HUES6 (cell line): ENCODE results near the gene ERC2.

Experiments
- H3K27ac ChIP-seq: 2 replicates; pipeline ENCODE4 v1.7.0; 2013; ENCODE audit warnings: low read depth, mild to moderate bottlenecking, low read length, inconsistent platforms
- H3K27me3 ChIP-seq: 2 replicates; pipeline ENCODE4 v1.6.1; 2013; ENCODE audit warnings: low read length; ENCODE audit not compliant: control insufficient read depth, insufficient read depth
- H3K36me3 ChIP-seq: 2 replicates; pipeline ENCODE4 v1.6.1; 2013; ENCODE audit warnings: low read length; ENCODE audit not compliant: control insufficient read depth, insufficient read depth
- H3K4me1 ChIP-seq: 2 replicates; pipeline ENCODE4 v1.6.1; 2013; ENCODE audit warnings: low read length; ENCODE audit not compliant: control insufficient read depth, insufficient read depth
- H3K4me3 ChIP-seq: 2 replicates; pipeline ENCODE4 v1.5.1; 2013; ENCODE audit warnings: low read depth, low read length
- H3K9ac ChIP-seq: one replicate; pipeline ENCODE4 v1.6.1; 2013; ENCODE audit warnings: mild to moderate bottlenecking, low read length
- H3K9me3 ChIP-seq: 2 replicates; pipeline ENCODE4 v1.6.1; 2013; ENCODE audit warnings: low read depth, low read length; ENCODE audit not compliant: control insufficient read depth, insufficient read depth

The ERC2 gene

DNA sequence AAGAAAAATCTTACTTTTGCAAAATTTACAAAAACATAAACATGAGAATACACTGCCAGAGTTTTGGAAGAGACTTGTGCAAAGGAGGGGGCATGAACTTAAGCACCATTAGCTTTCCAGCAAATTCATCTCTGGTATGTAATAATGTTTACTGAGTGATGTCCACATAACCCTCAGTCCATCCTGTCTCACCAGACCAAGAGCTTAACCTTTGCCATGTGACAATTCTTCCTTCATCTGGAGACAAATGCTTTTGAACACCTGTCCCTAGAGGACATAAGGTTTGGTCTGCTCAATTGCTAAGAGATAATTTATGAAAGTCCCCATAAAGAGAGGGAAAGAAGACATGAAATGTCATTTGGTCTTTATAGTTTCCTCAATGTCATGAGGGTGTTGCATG, 412.3 kb downstream of the ERC2 start:
- H3K4me3 ChIP-seq = no peak overlapping the region
- H3K27me3 ChIP-seq = no peaks in the 10 kb centered on the region
- no peaks in the 10 kb centered on the region for H3K36me3 ChIP-seq
- peaks cover 44% of the 10 kb centered on the region for H3K4me1 ChIP-seq
- no peak overlapping the region for H3K9ac ChIP-seq
- H3K27ac ChIP-seq = no peak overlapping the region
- no peaks in the 10 kb centered on the region for H3K9me3 ChIP-seq

DNA sequence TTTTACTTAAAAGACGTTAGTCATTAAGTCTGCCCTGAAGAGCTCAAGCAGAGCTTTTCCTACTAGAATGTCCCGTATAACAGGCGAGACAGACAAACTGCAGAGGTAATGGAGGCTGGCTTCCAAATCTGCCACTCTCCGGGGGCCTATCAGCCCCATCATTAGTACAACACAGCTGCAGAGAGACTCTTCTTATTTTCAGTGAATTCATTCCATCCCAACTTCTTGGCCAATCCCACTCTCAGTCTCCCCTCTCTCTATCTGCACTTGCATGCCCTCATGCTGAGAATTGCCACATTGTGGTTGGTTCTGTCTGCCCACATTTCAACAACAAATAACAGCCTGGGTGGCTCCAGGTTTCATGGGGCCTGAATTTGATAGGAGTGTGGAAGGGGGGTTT, 412.7 kb downstream of the ERC2 start:
- Histone ChIP-seq H3K4me1 (peaks cover 44% of the 10 kb centered on the region), H3K27ac (no peak overlapping the region), H3K27me3 (no peaks in the 10 kb centered on the region), H3K36me3 (no peaks in the 10 kb centered on the region), H3K9me3 (no peaks in the 10 kb centered on the region), H3K9ac (no peak overlapping the region), H3K4me3 (no peak overlapping the region)

DNA sequence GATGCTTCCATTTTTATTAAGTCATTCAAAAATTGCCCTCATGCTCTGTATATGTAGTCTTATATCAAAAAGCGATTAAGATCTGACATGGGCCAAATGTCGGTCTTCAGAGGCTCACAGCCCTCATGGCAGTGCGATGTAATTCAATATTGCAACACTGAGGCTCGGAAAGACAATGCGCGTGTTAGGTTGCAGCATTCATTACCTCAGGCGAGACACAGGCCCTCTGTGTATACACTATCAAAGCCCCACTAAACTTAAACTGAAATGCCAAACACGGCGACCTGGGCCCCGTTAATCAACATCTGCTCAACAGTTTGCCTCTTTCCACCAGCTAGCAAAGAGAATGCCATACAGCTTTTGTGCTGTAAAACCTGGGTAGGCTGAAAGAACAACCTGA, 413.4 kb downstream of the ERC2 start:
- peaks cover 44% of the 10 kb centered on the region for H3K4me1 ChIP-seq
- no peak overlapping the region for H3K9ac ChIP-seq
- H3K9me3 ChIP-seq = no peaks in the 10 kb centered on the region
- H3K36me3 ChIP-seq = no peaks in the 10 kb centered on the region
- no peak overlapping the region for H3K4me3 ChIP-seq
- H3K27ac ChIP-seq = no peak overlapping the region
- H3K27me3 ChIP-seq = no peaks in the 10 kb centered on the region

DNA sequence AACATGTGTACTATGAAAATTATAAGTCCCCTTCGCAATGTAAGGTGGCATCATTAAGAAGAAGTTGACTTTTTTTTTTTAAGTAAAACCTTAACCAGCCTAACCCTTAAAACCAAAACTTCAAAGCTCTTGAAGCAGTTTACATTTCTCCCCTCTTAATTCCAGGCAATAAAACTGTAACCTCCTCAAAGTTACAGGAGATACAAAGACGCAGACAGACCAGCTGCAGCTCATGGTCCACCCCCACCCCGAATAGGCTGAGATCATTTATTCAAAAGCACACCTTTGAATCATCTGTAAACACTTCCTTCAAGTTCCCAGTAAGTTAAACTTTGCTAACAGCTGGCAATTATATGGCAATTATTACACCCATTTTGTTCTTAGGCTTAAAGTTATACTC, 414.5 kb downstream of the ERC2 start:
- Histone ChIP-seq H3K27me3 (no peaks in the 10 kb centered on the region), H3K9ac (no peak overlapping the region), H3K4me3 (no peak overlapping the region), H3K9me3 (no peaks in the 10 kb centered on the region), H3K36me3 (no peaks in the 10 kb centered on the region), H3K27ac (no peak overlapping the region), H3K4me1 (peaks cover 50% of the 10 kb centered on the region)

DNA sequence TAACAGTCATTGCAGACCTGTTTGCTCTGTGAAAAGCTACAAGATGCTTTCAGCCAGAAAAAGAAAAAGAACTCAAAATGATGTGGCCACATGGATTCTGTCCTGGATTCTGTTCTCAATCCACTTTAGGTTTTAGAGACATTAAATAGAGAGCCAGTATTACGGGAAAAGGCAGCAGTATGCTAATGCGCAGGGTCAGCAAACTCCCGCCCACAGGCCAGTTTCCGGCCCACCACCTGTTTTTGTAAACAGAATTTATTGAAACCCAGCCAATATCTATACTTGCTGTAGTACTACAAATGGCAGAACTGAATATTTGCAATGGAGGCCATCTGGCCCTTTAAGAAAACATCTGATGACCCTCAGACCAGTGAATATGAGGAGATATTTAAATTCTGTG, 416.1 kb downstream of the ERC2 start:
- Histone ChIP-seq H3K9me3 (no peaks in the 10 kb centered on the region), H3K4me3 (no peak overlapping the region), H3K27ac (no peak overlapping the region), H3K4me1 (peaks cover 52% of the 10 kb centered on the region), H3K9ac (no peak overlapping the region), H3K36me3 (no peaks in the 10 kb centered on the region), H3K27me3 (no peaks in the 10 kb centered on the region)

DNA sequence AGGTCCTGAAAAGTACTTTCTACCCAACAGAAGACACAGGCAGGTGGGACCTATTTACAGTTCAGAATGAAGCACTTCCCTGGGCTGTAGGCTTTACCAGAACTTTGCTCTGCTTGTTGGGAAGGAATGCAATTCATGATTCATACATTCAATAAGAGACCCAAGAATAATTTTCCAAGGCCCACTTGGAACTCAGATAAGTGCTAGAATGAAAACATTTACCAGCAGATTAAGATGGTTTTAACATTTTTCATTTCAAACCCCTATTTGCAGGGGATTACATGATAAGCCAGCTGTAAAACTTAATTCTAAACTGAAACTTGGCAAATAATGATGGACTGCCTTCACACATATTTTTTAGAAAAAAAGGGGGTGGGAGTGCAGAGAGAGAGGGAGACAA, 417.2 kb downstream of the ERC2 start:
- Histone ChIP-seq H3K27ac (no peak overlapping the region), H3K27me3 (no peaks in the 10 kb centered on the region), H3K9me3 (no peaks in the 10 kb centered on the region), H3K4me3 (no peak overlapping the region), H3K4me1 (peaks cover 49% of the 10 kb centered on the region), H3K36me3 (no peaks in the 10 kb centered on the region), H3K9ac (no peak overlapping the region)

DNA sequence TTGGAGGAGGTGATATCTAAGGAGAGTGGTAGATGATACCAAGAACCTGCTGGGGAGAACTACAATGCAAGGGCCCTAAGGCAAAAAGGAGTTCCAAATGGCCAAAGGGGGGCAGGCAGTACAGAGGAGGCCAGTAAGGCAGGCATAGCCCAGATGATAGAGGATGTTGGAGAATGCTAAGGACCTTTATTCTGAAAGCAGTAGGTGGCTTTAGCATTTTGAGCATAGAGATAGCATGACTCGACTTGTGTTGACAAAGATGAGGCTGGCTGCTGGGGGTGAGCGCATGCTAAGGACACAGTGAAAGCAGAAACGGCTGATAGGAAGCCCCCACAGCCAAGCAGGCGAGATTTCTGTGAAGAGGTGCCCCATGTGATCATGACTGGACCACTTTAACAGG, 419.3 kb downstream of the ERC2 start:
- no peak overlapping the region for H3K27ac ChIP-seq
- no peaks in the 10 kb centered on the region for H3K27me3 ChIP-seq
- no peak overlapping the region for H3K4me3 ChIP-seq
- no peaks in the 10 kb centered on the region for H3K36me3 ChIP-seq
- no peak overlapping the region for H3K9ac ChIP-seq
- peaks cover 29% of the 10 kb centered on the region for H3K4me1 ChIP-seq
- no peaks in the 10 kb centered on the region for H3K9me3 ChIP-seq

DNA sequence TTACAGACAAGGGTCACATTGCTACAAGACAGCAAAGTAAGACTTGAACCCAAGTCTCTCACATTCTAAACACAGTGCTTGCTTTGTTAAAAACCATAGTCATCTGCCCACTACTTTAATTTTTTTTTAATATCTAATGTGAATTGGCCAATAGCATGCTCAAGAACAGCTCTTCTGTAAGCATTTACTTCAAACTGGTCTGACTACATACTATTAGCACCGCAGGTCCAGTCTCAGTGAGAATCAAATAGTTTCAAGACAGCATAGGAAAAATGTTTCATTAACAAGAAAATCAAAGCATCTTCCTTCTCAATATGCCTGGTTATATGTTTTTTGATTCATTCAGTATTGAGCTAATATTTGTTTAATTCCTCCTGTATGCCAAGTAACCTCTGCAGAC, 419.9 kb downstream of the ERC2 start:
- no peak overlapping the region for H3K9ac ChIP-seq
- H3K9me3 ChIP-seq = no peaks in the 10 kb centered on the region
- no peak overlapping the region for H3K27ac ChIP-seq
- H3K4me1 ChIP-seq = peaks cover 29% of the 10 kb centered on the region
- no peaks in the 10 kb centered on the region for H3K36me3 ChIP-seq
- H3K27me3 ChIP-seq = no peaks in the 10 kb centered on the region
- H3K4me3 ChIP-seq = no peak overlapping the region

DNA sequence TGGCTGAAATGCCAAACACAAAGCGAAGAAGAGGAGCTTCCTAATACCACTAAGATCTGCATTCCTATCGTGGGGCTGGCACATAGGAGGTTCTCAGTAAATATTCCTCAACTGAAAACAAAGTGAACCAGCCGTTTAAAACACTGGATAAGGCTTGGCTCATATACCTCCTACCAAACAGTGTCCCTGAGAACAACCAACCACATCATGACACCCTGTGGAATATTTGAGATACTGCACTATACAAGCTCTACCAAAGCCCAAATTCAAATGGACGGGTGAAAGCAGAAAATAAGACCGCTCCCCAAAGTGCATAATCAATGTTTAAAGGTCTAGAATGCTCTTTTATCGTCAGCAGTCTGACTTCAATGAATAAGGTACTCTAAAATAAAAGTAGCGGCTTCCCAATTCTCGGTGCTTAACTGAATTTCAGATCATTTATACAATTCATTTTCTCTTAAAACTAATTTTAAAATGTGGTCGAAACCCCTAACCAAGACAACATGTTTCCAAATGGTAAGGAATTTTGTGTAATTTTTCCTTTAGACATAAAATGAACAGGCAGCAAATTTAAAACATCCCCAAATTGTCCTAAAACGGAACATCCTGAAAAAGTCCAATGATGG, 425.8 kb downstream of the ERC2 start:
- Histone ChIP-seq H3K36me3 (no peaks in the 10 kb centered on the region), H3K4me1 (peaks cover 12% of the 10 kb centered on the region; the same call in 1 of the 2 replicates), H3K27ac (no peak overlapping the region), H3K9ac (no peak overlapping the region), H3K27me3 (no peaks in the 10 kb centered on the region), H3K9me3 (peaks cover 8% of the 10 kb centered on the region; the same call in 1 of the 2 replicates), H3K4me3 (no peak overlapping the region)

DNA sequence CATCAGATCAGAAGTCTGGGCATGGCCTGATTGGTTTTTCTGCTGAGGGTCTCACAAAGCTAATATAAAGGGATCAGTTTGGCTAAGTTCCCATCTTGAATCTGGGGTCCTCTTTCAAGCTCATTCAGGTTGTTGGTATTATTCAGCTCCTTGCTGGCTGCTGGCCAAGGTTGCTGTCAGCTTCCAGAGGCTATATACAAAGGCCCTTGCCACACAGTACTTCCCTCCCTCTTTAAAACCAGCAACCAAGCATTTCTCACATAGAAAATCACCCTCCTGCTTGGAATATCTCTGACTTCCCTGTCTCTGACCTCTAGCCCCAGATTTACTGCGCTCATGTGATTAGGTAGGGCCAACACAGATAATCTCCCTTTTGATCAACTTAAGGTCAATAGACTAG, 442.9 kb downstream of the ERC2 start:
- no peaks in the 10 kb centered on the region for H3K36me3 ChIP-seq
- H3K27me3 ChIP-seq = no peaks in the 10 kb centered on the region
- H3K9ac ChIP-seq = no peak overlapping the region
- H3K9me3 ChIP-seq = no peaks in the 10 kb centered on the region
- no peaks in the 10 kb centered on the region for H3K4me1 ChIP-seq
- no peak overlapping the region for H3K27ac ChIP-seq
- H3K4me3 ChIP-seq = no peak overlapping the region

DNA sequence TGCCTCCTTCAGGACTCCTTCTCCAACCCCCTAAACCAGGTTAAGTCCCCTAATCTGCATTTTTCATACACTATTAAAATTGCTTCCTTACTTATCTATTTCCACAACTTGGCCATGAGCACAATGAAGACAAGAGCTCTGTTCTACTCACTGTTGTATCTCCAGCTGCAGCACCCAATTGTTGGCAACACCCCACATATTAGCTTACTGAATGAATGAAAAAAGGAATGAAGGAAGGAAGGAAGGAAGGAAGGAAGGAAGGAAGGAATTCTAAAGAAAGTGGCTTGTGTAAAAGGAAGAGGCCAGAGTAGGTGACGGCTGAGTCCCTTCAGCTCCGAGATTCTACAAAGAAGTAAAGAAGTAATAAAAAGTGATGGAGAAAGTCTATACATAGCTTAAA, 444.7 kb downstream of the ERC2 start:
- Histone ChIP-seq H3K27ac (no peak overlapping the region), H3K9me3 (no peaks in the 10 kb centered on the region), H3K9ac (no peak overlapping the region), H3K4me1 (no peaks in the 10 kb centered on the region), H3K4me3 (no peak overlapping the region), H3K27me3 (no peaks in the 10 kb centered on the region), H3K36me3 (no peaks in the 10 kb centered on the region)

DNA sequence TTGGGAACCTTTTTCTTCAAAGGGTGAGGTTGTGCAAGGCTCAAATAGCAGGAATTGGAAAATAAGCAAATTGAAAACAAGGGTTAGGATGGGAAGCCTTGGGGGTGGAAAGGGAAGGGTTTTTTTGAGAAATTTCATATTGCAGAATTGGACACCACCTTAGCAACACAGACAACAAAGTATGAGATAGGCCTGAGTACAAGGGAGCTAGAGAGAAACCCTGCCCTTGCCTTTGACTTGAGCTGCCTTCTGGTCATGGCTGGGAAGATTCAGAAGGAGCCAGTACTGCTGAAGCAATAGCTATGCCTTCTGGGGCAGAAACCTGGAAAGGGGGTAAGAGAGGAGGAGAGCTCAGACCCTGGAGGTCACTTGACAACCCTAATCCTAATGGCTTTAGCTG, 445.6 kb downstream of the ERC2 start:
- Histone ChIP-seq H3K4me3 (no peak overlapping the region), H3K9ac (no peak overlapping the region), H3K27me3 (no peaks in the 10 kb centered on the region), H3K4me1 (no peaks in the 10 kb centered on the region), H3K27ac (no peak overlapping the region), H3K36me3 (no peaks in the 10 kb centered on the region), H3K9me3 (no peaks in the 10 kb centered on the region)
